ENCODE results near the gene VPS29.
"Not testable (repeated sequence)": the region's sequence is repeated elsewhere in the genome, so short reads cannot be mapped to it uniquely, and the experiment has no call there.

GRCh38 chr12:110520876-110521712 lies 19.2 kb upstream of the VPS29 start:
- TF ChIP-seq POLR2A, EP300 (IDR thresholded peaks at IDR 0.05): not testable (repeated sequence)
- TF ChIP-seq, protein P1, sequence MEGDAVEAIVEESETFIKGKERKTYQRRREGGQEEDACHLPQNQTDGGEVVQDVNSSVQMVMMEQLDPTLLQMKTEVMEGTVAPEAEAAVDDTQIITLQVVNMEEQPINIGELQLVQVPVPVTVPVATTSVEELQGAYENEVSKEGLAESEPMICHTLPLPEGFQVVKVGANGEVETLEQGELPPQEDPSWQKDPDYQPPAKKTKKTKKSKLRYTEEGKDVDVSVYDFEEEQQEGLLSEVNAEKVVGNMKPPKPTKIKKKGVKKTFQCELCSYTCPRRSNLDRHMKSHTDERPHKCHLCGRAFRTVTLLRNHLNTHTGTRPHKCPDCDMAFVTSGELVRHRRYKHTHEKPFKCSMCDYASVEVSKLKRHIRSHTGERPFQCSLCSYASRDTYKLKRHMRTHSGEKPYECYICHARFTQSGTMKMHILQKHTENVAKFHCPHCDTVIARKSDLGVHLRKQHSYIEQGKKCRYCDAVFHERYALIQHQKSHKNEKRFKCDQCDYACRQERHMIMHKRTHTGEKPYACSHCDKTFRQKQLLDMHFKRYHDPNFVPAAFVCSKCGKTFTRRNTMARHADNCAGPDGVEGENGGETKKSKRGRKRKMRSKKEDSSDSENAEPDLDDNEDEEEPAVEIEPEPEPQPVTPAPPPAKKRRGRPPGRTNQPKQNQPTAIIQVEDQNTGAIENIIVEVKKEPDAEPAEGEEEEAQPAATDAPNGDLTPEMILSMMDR (IDR thresholded peaks at IDR 0.05), result not testable (repeated sequence)

All from stomach (tissue), 4 donors.